ENCODE data around the gene MAG. TPM values are rescaled to one million over a fixed set of nuclear protein-coding genes. Genes with fewer than 3 reads are reported as not detected.

Gene MAG
- total and polyA plus RNA-seq, 9 of the 15 experiments (the other 6 are each of a cell fraction or from before 2014, with no cell fraction given): 0.11 to 10.0 (median 1.6) TPM

DNA sequence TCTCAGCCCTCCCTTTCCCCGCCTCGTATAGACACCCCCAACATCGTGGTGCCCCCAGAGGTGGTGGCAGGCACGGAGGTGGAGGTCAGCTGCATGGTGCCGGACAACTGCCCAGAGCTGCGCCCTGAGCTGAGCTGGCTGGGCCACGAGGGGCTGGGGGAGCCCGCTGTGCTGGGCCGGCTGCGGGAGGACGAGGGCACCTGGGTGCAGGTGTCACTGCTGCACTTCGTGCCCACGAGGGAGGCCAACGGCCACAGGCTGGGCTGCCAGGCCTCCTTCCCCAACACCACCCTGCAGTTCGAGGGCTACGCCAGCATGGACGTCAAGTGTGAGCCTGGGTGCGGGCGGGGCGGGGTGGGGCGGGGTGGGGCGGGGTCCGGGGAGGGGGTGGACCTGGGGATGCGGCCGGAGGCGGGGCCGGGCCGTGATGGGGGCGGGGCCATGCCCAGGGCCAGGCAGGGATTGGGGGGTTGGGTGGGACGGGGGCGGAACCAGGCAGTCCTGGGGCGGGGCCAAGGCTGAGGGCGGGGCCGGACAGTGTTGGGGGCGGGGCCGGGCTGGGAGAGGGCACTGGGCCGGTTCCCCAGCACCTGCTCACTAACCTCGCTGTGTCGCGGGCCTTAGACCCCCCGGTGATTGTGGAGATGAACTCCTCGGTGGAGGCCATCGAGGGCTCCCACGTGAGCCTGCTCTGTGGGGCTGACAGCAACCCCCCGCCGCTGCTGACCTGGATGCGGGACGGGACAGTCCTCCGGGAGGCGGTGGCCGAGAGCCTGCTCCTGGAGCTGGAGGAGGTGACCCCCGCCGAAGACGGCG is 7.8 kb downstream of the MAG start (continued):
- TF ChIP-seq, protein P1, sequence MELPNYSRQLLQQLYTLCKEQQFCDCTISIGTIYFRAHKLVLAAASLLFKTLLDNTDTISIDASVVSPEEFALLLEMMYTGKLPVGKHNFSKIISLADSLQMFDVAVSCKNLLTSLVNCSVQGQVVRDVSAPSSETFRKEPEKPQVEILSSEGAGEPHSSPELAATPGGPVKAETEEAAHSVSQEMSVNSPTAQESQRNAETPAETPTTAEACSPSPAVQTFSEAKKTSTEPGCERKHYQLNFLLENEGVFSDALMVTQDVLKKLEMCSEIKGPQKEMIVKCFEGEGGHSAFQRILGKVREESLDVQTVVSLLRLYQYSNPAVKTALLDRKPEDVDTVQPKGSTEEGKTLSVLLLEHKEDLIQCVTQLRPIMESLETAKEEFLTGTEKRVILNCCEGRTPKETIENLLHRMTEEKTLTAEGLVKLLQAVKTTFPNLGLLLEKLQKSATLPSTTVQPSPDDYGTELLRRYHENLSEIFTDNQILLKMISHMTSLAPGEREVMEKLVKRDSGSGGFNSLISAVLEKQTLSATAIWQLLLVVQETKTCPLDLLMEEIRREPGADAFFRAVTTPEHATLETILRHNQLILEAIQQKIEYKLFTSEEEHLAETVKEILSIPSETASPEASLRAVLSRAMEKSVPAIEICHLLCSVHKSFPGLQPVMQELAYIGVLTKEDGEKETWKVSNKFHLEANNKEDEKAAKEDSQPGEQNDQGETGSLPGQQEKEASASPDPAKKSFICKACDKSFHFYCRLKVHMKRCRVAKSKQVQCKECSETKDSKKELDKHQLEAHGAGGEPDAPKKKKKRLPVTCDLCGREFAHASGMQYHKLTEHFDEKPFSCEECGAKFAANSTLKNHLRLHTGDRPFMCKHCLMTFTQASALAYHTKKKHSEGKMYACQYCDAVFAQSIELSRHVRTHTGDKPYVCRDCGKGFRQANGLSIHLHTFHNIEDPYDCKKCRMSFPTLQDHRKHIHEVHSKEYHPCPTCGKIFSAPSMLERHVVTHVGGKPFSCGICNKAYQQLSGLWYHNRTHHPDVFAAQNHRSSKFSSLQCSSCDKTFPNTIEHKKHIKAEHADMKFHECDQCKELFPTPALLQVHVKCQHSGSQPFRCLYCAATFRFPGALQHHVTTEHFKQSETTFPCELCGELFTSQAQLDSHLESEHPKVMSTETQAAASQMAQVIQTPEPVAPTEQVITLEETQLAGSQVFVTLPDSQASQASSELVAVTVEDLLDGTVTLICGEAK (IDR thresholded peaks at IDR 0.05): no peak
- TF ChIP-seq, protein P1 (CRISPR knock-in tag; IDR thresholded peaks at IDR 0.05): no peak
- TF ChIP-seq HNRNPH1 (optimal IDR thresholded peaks at IDR 0.05; ENCODE audit: low read depth, low read length) (no peak), KDM1A (IDR thresholded peaks at IDR 0.05) (no peak), TARDBP (IDR thresholded peaks at IDR 0.05) (no peak), SRF (CRISPR knock-in tag; IDR thresholded peaks at IDR 0.05) (no peak), NCOA2 (IDR thresholded peaks at IDR 0.05; ENCODE audit: partially characterized antibody in 2 of 2) (no peak), EGR1 (conservative IDR thresholded peaks at IDR 0.05) (no peak), CSDE1 (IDR thresholded peaks at IDR 0.05) (no peak), ZNF282 (CRISPR knock-in tag; IDR thresholded peaks at IDR 0.05) (no peak)
- TF ChIP-seq, protein P2, sequence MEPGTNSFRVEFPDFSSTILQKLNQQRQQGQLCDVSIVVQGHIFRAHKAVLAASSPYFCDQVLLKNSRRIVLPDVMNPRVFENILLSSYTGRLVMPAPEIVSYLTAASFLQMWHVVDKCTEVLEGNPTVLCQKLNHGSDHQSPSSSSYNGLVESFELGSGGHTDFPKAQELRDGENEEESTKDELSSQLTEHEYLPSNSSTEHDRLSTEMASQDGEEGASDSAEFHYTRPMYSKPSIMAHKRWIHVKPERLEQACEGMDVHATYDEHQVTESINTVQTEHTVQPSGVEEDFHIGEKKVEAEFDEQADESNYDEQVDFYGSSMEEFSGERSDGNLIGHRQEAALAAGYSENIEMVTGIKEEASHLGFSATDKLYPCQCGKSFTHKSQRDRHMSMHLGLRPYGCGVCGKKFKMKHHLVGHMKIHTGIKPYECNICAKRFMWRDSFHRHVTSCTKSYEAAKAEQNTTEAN (CRISPR knock-in tag; IDR thresholded peaks at IDR 0.05): no peak

Measured in K562 (cell line).